GM18868 (cell line): ENCODE results near the gene HMGN5.

Source experiments
- ATAC-seq: cut with Tn5 transposase; IDR thresholded peaks from one replicate; pipeline ENCODE4 v1.9.1; 2021; ENCODE audit warnings: mild to moderate bottlenecking, moderate library complexity; ENCODE audit not compliant: unreplicated experiment

Gene HMGN5

GRCh38 chrX:81201671-81202455, at the start of gene HMGN5, which contains the start of gene SH3BGRL:
TSS of gene HMGN5 (minus strand) at chrX:81201913. CDS start at chrX:81121549, 80,364 bp downstream.
TSS of gene SH3BGRL (plus strand) at chrX:81202102. CDS start at chrX:81202201, 99 bp downstream.
- peak; percentile 94 for ATAC-seq

- ATAC-seq: no peak
Observed at GRCh38 chrX:81241753-81242152, 40.0 kb upstream of the HMGN5 start.

GRCh38 chrX:81240701-81241331, 39.1 kb upstream of the HMGN5 start:
- ATAC-seq: no peak

GRCh38 chrX:81238166-81238565, 36.5 kb upstream of the HMGN5 start:
- no peak for ATAC-seq

- ATAC-seq: no peak
Observed at GRCh38 chrX:81237516-81237915, 35.8 kb upstream of the HMGN5 start.

- ATAC-seq: no peak
Observed at GRCh38 chrX:81232218-81232617, 30.5 kb upstream of the HMGN5 start.

- no peak for ATAC-seq
Observed at GRCh38 chrX:81231476-81231875, 29.8 kb upstream of the HMGN5 start.

GRCh38 chrX:81229901-81230300, 28.2 kb upstream of the HMGN5 start:
- ATAC-seq: no peak

GRCh38 chrX:81229229-81229628, 27.5 kb upstream of the HMGN5 start:
- ATAC-seq: no peak

GRCh38 chrX:81215685-81216084, 14.0 kb upstream of the HMGN5 start:
- no peak for ATAC-seq

GRCh38 chrX:81208916-81209315, 7.2 kb upstream of the HMGN5 start:
- no peak for ATAC-seq

GRCh38 chrX:81206476-81206875, 4.8 kb upstream of the HMGN5 start:
- ATAC-seq: no peak

GRCh38 chrX:81205551-81205950, 3.8 kb upstream of the HMGN5 start:
- no peak for ATAC-seq

- ATAC-seq: no peak
Observed at GRCh38 chrX:81202943-81203342, 1.2 kb upstream of the HMGN5 start.

- peak; percentile 19 for ATAC-seq
Observed at GRCh38 chrX:81202456-81202819, 725 bp upstream of the HMGN5 start.

GRCh38 chrX:81201071-81201470, 642 bp downstream of the HMGN5 start:
- no peak for ATAC-seq

- peak; percentile 95 for ATAC-seq
Observed at GRCh38 chrX:81195712-81196111, 6.0 kb downstream of the HMGN5 start.

- no peak for ATAC-seq
Observed at GRCh38 chrX:81195259-81195658, 6.5 kb downstream of the HMGN5 start.

GRCh38 chrX:81174286-81174685, 27.4 kb downstream of the HMGN5 start:
- ATAC-seq: peak; percentile 76

GRCh38 chrX:81168391-81168790, 33.3 kb downstream of the HMGN5 start:
- ATAC-seq: peak; percentile 85

- ATAC-seq: peak; percentile 94
Observed at GRCh38 chrX:81121513-81122363, 80.0 kb downstream of the HMGN5 start.
